Cardiac fibroblast (primary cell): Measurements from ENCODE around the gene FKBP2.

Experiments used
- DNase-seq, 2 donors: peaks; one replicate each; pipeline versions ENCODE4 v3.0.0 to v3.0.0-alpha.2; 2010; ENCODE audit warnings: low read depth in 2 of 2
- H3K4me3 ChIP-seq, 2 donors: replicated peaks in 1 of 2; 1 replicate in 1 of 2; 2 replicates in 1 of 2; pipeline ENCODE4 v1.5.1; 2011; ENCODE audit warnings: low read depth in 2 of 2, low read length in 2 of 2, mild to moderate bottlenecking in 2 of 2, moderate library complexity in 1 of 2
- CTCF ChIP-seq: IDR thresholded peaks from one replicate; pipeline ENCODE4 v1.5.1; 2011; ENCODE audit warnings: low read depth, mild to moderate bottlenecking, low read length, inconsistent platforms

Gene FKBP2

GRCh38 chr11:64268893-64269539, 28.1 kb downstream of the FKBP2 start:
- peak overlapping the region; percentile 56 for H3K4me3 ChIP-seq
- TF ChIP-seq CTCF = no peak
- DNase-seq = peak; percentile 75 to 82

- DNase-seq = peak; percentile 100
- peak overlapping the region; percentile 64 to 69 for H3K4me3 ChIP-seq
- no peak for TF ChIP-seq CTCF
Observed at GRCh38 chr11:64269540-64270220, 28.8 kb downstream of the FKBP2 start.

GRCh38 chr11:64275031-64275800, 34.3 kb downstream of the FKBP2 start:
- H3K4me3 ChIP-seq = no peak overlapping the region
- DNase-seq = no peak
- no peak for TF ChIP-seq CTCF

- no peak for DNase-seq
- TF ChIP-seq CTCF = no peak
Observed at GRCh38 chr11:64275841-64276240, 34.9 kb downstream of the FKBP2 start.

GRCh38 chr11:64276653-64277431, 35.9 kb downstream of the FKBP2 start:
- no peak for TF ChIP-seq CTCF
- no peak overlapping the region for H3K4me3 ChIP-seq
- DNase-seq = peak in 1 of 2 donors; percentile 28

More at GRCh38 chr11:64275841-64276240, 34.9 kb downstream of the FKBP2 start:
- H3K4me3 ChIP-seq = no peak overlapping the region

- no peak overlapping the region for H3K4me3 ChIP-seq
- no peak for TF ChIP-seq CTCF
- DNase-seq = no peak
Observed at GRCh38 chr11:64278576-64279190, 37.8 kb downstream of the FKBP2 start.
